Stimulated activated CD4-positive, alpha-beta T cell treated with anti-CD3 and anti-CD28 coated beads, Interleukin-1b, Interleukin-23, amount 100 ng/mL, for 1 hour (primary cell): ENCODE data around the gene PLCB3.

ENCODE experiments used
- DNase-seq, 2 donors: peaks; one replicate each; pipeline ENCODE4 v3.0.0-alpha.2; 2020; ENCODE audit warnings: low read depth in 2 of 2

Gene PLCB3

GRCh38 chr11:64251016-64251752 is at the start of gene PLCB3:
PLCB3 (plus strand) TSS chr11:64251530; CDS start chr11:64251650, 120 bp downstream.
- DNase-seq: peak in 1 of 2 donors; percentile 50

DNA sequence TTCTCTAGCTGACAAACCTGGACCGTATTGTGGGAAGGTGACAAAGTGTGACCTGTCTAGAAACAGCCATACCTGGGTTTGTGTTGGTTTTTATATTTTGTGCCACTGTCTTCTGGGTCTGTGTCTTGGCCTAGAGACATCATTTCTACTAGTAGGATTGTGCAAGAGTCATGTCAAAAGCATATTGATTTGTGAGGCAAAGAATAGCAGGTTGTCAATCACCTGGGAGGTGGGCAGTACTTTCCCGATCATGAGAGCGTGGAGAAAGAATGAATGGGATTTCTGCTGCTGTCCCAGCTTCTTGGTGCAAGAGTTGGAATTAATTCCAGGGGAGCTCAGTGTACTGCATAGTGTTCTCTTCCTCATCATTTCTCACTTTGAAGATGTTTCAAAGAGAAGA is 49.8 kb upstream of the PLCB3 start:
- no peak for DNase-seq

DNA sequence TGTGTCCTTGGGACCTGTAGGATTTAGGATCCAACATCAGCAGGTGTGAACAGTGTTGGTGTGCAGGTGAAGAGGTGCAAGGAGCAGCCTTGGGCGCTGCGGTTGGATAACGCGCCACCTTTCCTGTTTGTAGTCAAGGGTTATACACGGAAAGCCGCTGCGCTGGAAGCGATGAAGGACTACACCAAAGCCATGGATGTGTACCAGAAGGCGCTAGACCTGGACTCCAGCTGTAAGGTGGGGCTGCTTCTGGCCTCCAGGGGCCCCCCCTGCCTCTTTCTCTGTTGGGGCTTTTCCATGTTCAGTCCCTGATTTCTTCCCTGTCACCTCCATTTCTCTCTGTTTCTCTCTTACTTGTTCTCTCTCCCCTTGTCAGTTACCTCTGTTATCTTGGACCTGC is 48.3 kb upstream of the PLCB3 start:
- no peak for DNase-seq

DNA sequence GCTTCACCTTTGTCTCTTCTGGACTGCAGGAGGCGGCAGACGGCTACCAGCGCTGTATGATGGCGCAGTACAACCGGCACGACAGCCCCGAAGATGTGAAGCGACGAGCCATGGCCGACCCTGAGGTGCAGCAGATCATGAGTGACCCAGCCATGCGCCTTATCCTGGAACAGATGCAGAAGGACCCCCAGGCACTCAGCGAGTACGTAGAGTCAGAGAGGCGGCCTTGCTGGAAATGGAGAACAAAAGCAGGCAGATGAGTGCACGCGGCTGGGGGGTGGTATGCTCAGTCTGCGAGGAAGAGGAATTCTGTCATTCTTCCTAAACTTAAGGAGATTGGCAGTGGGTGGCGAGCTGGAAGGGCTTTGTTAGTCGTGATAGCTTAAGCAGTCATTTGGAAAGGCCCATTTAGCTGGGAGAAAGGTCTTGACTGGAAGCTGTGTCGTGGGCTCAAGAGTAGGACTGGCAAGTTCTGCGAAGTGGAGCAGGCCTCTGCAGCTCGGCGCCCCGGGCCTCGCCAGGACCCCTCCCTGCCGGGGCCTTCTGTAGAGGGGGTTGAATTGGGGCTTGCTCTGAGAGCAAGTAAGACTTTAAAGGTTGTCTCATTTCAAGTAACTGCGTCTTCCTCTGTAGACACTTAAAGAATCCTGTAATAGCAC is 47.8 kb upstream of the PLCB3 start:
- no peak for DNase-seq

- DNase-seq: no peak
These were observed 47.3 kb upstream of the PLCB3 start for GRCh38 chr11:64204080-64204440.

GRCh38 chr11:64204464-64204989 is 46.8 kb upstream of the PLCB3 start:
- peak in 1 of 2 donors; percentile 64 for DNase-seq

DNA sequence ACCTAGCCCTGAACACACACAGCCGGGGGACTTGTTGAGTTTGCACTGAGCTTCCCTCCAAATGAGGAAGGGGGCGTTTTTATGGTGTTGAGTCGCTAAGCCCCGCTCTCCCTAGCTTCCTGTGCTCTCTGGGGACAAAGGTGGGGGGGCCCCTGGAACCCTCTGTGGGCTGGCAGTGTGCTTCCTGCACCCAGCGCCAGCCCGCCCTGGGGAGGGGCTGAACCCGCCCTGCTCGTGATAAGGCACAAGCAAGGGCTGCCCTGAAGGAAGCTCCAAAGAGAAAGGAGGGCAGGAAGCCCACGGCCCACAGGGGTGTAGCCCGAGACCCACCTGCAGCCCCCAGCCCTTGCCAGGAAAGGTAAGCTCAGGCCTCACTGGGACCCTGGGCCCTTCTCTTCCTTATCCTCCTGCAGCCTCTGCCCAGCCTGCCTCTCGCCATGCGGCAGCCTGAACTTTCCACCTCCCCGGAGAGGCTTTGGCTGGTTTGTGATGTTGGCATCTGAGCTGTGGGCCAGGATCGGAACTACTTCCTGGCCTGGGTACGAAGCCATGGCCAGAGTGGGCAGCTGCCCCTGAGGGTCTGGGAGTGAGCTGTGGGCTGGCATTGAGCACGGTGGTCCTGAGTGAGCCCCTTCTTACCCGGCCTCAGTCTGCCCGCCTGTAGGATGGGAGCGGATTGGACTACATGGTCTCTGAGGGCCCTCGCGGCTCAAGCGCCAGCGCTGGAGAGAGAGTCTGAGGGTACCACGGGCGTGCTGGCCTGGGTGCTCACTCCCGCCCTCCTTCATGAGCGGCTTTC is 44.7 kb upstream of the PLCB3 start, which contains the start of gene FERMT3:
Gene FERMT3 (plus strand): TSS at position 265 of the 799 bp plus-strand sequence. CDS start 644 bp downstream, outside the sequence.
- no peak for DNase-seq

- DNase-seq: peak in 1 of 2 donors; percentile 44
These were observed 43.9 kb upstream of the PLCB3 start for GRCh38 chr11:64207256-64208085.

DNA sequence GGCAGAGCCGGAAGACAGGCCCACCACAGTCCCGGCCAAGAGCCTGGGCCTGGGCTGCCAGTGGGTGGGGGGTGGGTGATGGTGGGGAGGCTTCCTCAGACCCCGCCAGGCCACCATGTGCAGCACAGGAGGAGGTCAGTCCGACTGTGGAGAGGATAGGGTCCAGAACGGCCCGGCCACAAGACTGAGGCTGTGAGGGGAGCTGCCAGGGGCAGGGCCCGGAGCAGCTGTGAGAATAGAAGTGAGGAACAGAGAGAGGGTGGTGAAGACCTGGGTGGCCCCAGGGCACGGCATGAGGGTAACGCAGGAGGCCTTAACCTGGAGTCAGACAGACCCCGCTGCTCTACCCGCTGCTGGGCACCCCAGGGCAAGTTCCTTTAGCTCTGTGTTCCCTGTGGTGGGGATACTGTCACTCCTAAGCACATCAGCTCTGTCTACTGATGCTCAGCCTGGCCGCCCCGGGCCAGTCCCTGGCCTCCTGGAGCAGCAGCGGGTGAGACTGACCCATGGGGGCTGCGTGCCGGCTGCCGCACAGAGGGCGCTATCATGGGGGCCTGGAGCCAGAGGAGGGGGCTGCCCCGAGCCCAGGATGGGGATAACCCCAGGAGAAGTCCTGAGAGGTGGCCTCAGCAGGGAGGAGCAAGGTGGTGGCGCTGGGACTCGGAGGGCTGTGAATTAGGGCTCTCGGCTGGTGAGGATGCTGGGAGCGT is 43.1 kb upstream of the PLCB3 start:
- DNase-seq: no peak

- DNase-seq: no peak
These were observed 42.4 kb upstream of the PLCB3 start for GRCh38 chr11:64208796-64209562.

DNA sequence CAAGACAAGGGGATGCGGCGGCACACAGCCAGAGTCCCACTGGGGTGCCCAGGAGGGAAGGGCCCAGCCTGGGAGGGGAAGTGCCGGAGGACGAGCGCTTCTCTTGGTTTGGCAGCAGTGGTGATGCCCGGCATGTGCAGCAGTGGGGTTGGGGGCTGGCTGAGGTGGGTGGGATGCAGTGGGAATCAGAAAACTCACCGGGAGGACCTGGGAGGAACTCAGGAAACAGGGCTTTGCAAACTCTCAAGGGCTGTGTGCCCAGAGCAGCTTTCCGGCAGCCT is 41.8 kb upstream of the PLCB3 start:
- DNase-seq: no peak

DNA sequence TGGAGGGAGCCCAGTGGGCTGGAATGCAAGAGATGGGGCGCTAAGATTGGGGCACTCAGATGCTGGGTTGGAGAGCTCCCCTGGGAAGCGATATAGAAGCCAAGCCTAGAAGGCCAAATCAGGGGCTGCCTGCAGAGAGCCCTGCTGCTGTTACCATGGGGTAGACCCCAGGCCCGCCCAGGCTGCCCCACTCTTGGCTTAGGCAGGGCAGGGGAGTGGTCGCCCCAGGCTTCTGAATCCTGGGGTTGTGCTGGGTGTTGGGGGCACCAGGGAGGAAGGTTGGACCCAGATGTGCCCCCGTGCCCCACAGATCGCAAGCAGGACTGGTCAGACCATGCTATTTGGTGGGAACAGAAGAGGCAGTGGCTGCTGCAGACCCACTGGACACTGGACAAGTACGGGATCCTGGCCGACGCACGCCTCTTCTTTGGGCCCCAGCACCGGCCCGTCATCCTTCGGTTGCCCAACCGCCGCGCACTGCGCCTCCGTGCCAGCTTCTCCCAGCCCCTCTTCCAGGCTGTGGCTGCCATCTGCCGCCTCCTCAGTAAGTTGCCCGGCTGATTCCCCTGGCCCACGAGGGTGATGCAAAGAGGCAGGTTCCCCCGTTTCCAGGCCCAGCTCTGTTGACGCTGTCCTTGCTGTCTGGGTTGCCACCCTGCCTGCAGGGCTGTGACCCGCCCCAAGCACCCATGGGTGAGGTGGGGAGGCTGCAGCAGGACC is 40.9 kb upstream of the PLCB3 start:
- no peak for DNase-seq

DNA sequence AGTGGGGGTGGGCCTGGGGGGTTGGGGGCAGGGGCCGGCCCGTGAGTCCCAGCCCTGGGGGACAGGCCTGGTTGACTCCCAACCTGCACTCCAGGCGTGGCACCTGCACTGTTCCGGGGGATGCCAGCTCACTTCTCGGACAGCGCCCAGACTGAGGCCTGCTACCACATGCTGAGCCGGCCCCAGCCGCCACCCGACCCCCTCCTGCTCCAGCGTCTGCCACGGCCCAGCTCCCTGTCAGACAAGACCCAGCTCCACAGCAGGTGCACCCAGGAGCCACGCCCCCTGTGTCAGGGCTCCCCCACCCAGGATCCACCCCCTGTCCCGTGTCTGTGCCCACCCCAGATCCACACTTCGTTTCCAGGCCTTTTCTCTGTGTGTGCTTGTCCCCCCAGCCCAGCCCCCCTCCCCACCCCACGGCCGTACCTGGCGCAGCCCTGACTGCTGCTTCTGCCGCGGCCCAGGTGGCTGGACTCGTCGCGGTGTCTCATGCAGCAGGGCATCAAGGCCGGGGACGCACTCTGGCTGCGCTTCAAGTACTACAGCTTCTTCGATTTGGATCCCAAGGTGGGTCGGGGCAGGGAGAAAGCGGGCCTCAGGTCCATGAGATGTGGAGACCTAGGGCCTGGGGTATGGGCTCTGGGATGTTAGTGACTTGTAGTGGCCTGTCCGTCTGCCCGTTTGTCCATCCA is 40.0 kb upstream of the PLCB3 start:
- no peak for DNase-seq

DNA sequence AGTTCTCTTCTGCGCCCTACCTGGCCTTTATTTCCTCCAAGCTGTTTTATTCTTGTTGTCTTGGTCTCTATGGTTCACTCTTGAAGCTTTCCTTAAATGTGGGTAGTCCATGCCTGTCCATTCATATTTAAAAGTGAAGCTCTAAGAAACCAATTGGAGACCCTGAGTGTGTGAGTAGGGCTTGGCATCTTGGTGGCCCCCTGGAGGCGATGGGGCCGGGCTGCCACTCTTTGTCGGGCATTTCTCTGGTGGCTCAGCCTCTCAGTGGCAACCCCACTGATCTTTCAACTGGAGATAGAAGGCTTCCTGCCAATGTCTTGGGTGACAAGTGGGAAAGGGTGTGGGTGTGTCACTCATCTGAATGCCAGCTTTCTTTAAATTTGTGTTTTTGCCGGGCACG is 34.5 kb upstream of the PLCB3 start:
- no peak for DNase-seq

DNA sequence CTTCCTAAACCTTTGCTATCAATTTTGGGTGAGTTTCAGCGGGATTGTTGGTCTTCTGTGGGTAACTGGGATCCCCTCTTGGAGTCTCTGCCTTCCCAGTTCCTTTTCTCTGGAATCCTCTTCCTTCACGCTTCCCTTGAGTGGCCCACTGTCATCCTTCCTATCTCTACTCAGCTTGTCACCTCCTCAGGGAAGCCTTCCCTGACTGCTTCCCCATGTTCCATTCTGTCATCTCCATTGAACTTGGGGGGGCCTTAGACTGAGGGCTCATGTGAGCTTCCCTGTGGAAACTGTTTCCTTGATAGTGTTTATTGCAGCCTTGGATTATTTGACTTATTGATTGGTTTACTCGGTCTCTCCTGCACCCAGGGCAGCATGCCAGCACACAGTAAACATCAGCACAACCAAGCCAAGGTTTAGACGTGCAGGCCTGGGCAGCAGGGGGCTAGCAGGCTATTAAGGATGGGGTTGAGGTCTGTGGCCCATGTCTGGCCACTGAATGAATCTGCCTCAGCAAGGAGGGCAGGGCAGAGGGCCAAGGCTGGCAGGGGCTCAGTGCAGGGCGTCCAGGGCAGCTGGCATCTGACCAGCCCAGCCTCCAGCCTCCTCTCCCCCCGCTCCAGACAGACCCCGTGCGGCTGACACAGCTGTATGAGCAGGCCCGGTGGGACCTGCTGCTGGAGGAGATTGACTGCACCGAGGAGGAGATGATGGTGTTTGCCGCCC is 32.5 kb upstream of the PLCB3 start:
- DNase-seq: no peak

DNA sequence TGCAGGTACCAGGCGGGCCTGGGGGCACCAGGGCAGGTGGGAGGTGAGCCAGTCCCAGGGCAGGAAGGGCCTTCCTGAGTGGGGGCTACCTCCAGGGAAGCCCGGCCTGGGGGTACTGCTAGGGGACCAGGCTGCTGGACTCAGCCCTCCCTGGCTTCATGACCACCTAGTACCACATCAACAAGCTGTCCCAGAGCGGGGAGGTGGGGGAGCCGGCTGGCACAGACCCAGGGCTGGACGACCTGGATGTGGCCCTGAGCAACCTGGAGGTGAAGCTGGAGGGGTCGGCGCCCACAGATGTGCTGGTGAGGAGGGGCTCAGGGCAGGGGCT is 32.0 kb upstream of the PLCB3 start:
- no peak for DNase-seq

DNA sequence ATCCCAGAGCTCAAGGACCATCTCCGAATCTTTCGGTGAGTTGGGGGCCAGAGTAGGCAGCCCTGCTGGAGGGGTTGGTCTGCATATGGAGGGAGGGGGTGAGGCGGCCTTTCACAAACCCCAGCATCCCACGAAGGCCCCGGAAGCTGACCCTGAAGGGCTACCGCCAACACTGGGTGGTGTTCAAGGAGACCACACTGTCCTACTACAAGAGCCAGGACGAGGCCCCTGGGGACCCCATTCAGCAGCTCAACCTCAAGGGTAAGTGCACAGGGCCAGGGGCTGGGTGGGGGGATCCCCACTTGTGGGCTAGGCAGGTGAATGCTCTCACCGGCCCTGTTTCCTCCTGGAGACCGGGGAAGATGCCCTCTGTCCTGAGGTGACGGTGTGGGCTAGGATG is 31.6 kb upstream of the PLCB3 start:
- DNase-seq: no peak

DNA sequence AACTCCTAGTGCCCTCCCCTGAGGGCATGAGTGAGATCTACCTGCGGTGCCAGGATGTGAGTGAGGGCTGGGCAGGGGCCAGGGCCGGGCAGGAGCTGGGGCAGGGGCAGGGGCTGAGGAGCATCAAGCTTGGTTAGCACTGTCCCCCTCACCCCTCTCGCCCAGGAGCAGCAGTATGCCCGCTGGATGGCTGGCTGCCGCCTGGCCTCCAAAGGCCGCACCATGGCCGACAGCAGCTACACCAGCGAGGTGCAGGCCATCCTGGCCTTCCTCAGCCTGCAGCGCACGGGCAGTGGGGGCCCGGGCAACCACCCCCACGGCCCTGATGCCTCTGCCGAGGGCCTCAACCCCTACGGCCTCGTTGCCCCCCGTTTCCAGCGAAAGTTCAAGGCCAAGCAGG is 31.1 kb upstream of the PLCB3 start:
- no peak for DNase-seq
